ENCODE data around the gene EXPH5. TPM values are rescaled to one million over a fixed set of nuclear protein-coding genes. Genes with fewer than 3 reads are reported as not detected.
A peak's percentile ranks its signal among the peaks of the same experiment; 100 is the strongest.

The EXPH5 gene
- total RNA-seq, 1 donor from 2014 or later = 0.52 TPM

DNA sequence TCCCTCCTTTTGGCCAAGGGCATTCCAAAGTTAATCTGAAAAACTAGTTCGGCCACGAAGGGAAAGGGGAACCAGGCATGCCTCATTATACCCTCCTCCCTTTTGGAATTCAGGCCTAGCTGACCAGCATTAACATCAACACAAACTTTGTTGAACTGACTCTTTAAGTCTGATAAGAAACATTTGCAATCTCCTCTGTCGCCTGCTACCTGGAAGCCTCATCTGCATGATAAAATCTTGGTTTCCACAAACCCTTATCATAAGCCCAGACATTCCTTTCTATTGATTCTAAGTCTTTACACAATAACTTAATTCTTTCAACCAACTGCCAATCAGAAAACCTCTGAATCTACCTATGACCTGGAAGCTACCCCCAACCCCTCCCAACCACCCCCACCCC is 106.7 kb downstream of the EXPH5 start:
- Histone ChIP-seq H3K36me3 (ENCODE audit: control insufficient read depth in 3 of 3, insufficient read depth in 3 of 3, low read length in 3 of 3) (peaks cover 8 to 37% (median 22%) of the 10 kb centered on the region in 3 donors), H3K4me1 (ENCODE audit: control insufficient read depth in 3 of 3, insufficient read depth in 3 of 3, low read length in 3 of 3) (no peaks in the 10 kb centered on the region), H3K9ac (ENCODE audit: low read depth in 1 of 3, low read length in 3 of 3) (no peak overlapping the region), H3K27ac (ENCODE audit: low read depth, low read length) (no peak overlapping the region), H3K27me3 (ENCODE audit: control insufficient read depth in 3 of 3, insufficient read depth in 3 of 3, low read length in 3 of 3) (no peaks in the 10 kb centered on the region), H3K9me3 (ENCODE audit: control insufficient read depth in 3 of 3, low read length in 3 of 3) (no peaks in the 10 kb centered on the region), H3K4me3 (ENCODE audit: low read length in 3 of 3) (no peak overlapping the region)

DNA sequence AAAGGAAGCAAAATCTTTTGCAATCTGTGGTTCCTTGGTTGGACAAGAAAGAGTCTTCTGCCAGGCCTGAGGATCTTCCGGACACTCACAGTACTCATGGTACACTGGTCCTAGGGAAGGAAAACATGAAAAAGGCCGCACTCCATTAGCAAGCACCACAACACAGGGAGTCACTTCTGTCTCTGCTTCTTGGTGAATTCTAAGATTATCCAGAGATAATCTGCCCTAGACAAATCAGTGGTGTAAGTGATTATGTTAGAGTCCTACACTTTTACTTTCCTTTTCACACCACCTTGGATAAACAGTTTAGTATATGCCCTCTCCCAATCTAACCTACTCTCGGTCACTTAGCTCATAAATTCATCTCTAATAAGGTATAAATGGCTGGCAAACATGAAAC is 107.2 kb downstream of the EXPH5 start:
- Histone ChIP-seq H3K4me1 (ENCODE audit: control insufficient read depth in 3 of 3, insufficient read depth in 3 of 3, low read length in 3 of 3) (no peaks in the 10 kb centered on the region), H3K27me3 (ENCODE audit: control insufficient read depth in 3 of 3, insufficient read depth in 3 of 3, low read length in 3 of 3) (no peaks in the 10 kb centered on the region), H3K4me3 (ENCODE audit: low read length in 3 of 3) (no peak overlapping the region), H3K9ac (ENCODE audit: low read depth in 1 of 3, low read length in 3 of 3) (no peak overlapping the region), H3K27ac (ENCODE audit: low read depth, low read length) (no peak overlapping the region), H3K36me3 (ENCODE audit: control insufficient read depth in 3 of 3, insufficient read depth in 3 of 3, low read length in 3 of 3) (peaks cover 8 to 41% (median 25%) of the 10 kb centered on the region in 3 donors), H3K9me3 (ENCODE audit: control insufficient read depth in 3 of 3, low read length in 3 of 3) (no peaks in the 10 kb centered on the region)

DNA sequence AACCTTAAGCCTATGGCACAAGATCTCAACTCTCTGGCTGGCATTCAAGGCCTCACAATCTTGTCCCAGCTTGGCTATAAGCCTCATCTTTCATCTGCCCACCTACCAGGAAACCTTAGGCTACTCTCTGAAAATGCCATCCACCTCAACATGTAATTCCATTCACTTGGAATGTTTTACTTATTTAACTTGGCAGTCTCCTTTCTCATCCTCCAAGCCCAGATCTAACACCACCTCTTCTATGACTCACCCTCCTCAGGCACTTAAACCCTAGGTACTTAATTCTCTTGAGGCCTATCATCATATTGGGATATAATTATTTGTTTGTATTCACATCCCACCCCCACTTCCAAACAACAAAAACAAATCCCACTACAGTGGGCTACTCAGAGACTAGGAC is 110.4 kb downstream of the EXPH5 start:
- Histone ChIP-seq H3K36me3 (ENCODE audit: control insufficient read depth in 3 of 3, insufficient read depth in 3 of 3, low read length in 3 of 3) (peaks cover 4 to 37% (median 37%) of the 10 kb centered on the region in 3 donors), H3K27me3 (ENCODE audit: control insufficient read depth in 3 of 3, insufficient read depth in 3 of 3, low read length in 3 of 3) (no peaks in the 10 kb centered on the region), H3K4me3 (ENCODE audit: low read length in 3 of 3) (no peak overlapping the region)

DNA sequence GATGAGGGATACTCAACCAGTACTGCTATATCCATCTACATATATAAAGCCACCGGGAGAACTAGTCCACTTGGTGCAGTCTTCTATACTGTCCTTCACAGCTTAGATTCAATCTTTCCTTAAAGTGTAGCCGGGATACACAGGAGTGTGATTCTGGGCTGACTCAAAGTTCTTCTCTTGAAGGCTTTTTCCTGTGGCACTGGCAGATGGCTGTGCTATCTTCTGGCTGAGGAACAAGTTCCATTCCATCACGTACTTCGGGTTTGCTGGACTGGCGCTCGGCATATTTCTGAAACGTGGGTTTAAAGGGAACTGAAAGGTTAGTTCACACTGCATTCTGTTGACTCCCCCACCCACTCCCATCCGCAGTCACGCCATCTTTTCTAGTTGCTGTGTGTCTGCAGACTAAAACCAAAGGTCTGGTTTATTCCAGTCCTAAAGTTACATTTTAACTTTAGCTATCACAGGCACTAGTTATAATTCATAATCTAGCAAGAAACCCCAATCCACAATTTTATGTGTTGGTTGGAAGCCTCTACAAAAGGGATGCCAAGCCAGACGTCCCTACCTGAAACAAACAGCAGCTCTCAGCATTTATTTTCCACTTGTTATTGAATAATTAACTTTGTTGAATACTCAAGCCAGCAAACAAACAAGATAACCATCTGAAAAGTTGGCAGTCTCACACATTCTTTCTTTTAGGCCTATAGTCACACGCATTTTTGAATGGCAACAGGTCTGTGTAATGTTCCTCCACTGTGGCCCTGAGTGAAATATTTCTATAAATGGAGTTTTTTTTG is 118.7 kb downstream of the EXPH5 start:
- Histone ChIP-seq H3K4me1 (ENCODE audit: control insufficient read depth in 3 of 3, insufficient read depth in 3 of 3, low read length in 3 of 3) (no peaks in the 10 kb centered on the region), H3K27ac (ENCODE audit: low read depth, low read length) (no peak overlapping the region), H3K9me3 (ENCODE audit: control insufficient read depth in 3 of 3, low read length in 3 of 3) (no peaks in the 10 kb centered on the region), H3K36me3 (ENCODE audit: control insufficient read depth in 3 of 3, insufficient read depth in 3 of 3, low read length in 3 of 3) (peaks cover 9 to 30% (median 21%) of the 10 kb centered on the region in 3 donors), H3K9ac (ENCODE audit: low read depth in 1 of 3, low read length in 3 of 3) (no peak overlapping the region), H3K4me3 (ENCODE audit: low read length in 3 of 3) (no peak overlapping the region), H3K27me3 (ENCODE audit: control insufficient read depth in 3 of 3, insufficient read depth in 3 of 3, low read length in 3 of 3) (no peaks in the 10 kb centered on the region)

More for the DNA sequence above, 110.4 kb downstream of the EXPH5 start:
- H3K4me1 ChIP-seq (ENCODE audit: control insufficient read depth in 3 of 3, insufficient read depth in 3 of 3, low read length in 3 of 3) = no peaks in the 10 kb centered on the region
- H3K9ac ChIP-seq (ENCODE audit: low read depth in 1 of 3, low read length in 3 of 3) = no peak overlapping the region
- no peak overlapping the region for H3K27ac ChIP-seq (ENCODE audit: low read depth, low read length)
- no peaks in the 10 kb centered on the region for H3K9me3 ChIP-seq (ENCODE audit: control insufficient read depth in 3 of 3, low read length in 3 of 3)

DNA sequence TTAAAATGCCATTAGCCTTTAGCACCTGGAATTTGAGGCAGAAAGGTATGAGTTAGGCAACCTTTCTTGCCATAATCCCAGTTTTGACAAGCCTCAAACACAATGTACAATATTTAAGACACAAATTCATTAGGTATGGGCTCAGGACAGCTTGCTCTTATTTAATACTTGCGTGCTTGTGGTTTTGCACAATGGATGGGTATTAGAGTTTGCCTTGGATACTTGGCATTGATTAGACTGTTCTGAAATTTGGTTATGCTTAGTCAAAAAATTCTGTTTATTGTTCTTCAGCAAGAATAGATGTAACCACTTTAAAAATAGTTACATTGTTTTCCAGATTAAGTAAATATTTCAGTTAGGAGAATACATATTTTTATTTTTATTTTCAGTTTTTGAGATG is 120.9 kb downstream of the EXPH5 start:
- Histone ChIP-seq H3K9ac (ENCODE audit: low read depth in 1 of 3, low read length in 3 of 3) (no peak overlapping the region), H3K27me3 (ENCODE audit: control insufficient read depth in 3 of 3, insufficient read depth in 3 of 3, low read length in 3 of 3) (no peaks in the 10 kb centered on the region), H3K9me3 (ENCODE audit: control insufficient read depth in 3 of 3, low read length in 3 of 3) (no peaks in the 10 kb centered on the region), H3K4me1 (ENCODE audit: control insufficient read depth in 3 of 3, insufficient read depth in 3 of 3, low read length in 3 of 3) (no peaks in the 10 kb centered on the region), H3K36me3 (ENCODE audit: control insufficient read depth in 3 of 3, insufficient read depth in 3 of 3, low read length in 3 of 3) (peaks cover 9 to 24% (median 21%) of the 10 kb centered on the region in 3 donors), H3K27ac (ENCODE audit: low read depth, low read length) (no peak overlapping the region), H3K4me3 (ENCODE audit: low read length in 3 of 3) (no peak overlapping the region)

DNA sequence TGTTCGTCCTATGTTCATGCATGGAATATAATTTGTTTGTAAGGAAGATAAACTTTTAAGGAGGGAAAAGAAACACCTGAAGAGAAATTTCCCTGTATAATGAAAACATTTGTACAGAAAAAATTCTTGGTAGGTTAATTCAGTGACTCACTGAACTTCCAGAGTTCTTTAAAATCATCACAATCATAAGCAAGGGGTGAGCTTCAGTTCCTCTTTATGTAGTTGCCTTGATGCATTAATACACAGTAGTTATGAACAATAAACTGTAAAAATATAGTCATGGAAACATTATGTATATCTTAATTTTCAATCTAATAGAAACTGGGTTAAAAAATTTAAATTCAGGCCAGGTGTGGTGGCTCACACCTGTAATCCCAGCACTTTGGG is 125.1 kb downstream of the EXPH5 start:
- no peaks in the 10 kb centered on the region for H3K27me3 ChIP-seq (ENCODE audit: control insufficient read depth in 3 of 3, insufficient read depth in 3 of 3, low read length in 3 of 3)
- H3K27ac ChIP-seq (ENCODE audit: low read depth, low read length) = no peak overlapping the region
- H3K9ac ChIP-seq (ENCODE audit: low read depth in 1 of 3, low read length in 3 of 3) = no peak overlapping the region
- H3K36me3 ChIP-seq (ENCODE audit: control insufficient read depth in 3 of 3, insufficient read depth in 3 of 3, low read length in 3 of 3) = no peaks in the 10 kb centered on the region
- H3K4me3 ChIP-seq (ENCODE audit: low read length in 3 of 3) = no peak overlapping the region
- H3K4me1 ChIP-seq (ENCODE audit: control insufficient read depth in 3 of 3, insufficient read depth in 3 of 3, low read length in 3 of 3) = peaks cover 0 to 6% (median 2%) of the 10 kb centered on the region in 3 donors
- no peaks in the 10 kb centered on the region for H3K9me3 ChIP-seq (ENCODE audit: control insufficient read depth in 3 of 3, low read length in 3 of 3)

DNA sequence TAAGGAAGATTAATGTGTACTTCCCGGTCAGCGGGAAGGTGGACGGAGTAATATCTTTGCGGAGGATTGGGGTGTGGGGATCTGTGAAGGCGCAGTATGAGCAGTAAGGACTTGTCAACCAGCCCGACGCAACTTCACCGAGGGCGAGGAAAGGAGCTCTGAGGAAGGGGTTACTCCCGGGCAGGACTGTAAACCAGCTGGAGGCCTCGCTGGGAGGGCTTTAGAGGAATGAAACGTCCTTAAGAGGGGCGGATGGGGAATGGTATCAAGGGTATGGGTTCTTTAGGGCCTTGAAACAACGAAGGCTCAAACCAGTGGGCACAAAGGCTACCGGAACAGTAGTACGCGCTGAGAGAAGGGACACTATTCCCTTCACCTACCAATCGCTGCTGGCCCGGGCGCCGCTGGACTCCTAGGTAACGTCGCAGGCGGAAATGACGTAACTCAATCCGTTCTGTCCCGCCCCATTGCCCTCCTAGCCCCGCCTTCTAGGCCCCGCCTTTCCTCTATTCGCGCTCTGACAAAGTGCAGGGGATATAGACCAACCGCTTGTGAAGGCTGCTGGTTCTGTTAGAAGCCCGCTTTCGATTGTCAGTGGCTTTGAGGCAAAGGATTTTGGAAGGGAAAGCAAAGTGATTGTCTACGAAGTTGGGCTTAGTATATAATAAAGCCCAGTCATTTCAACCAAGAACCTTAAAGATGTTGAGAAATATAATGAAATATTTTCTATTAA is 126.3 kb downstream of the EXPH5 start, which contains the start of gene C11orf65:
TSS of gene C11orf65 (minus strand) at position 439 of the 733 bp plus-strand sequence. CDS start 5,970 bp downstream, outside the sequence.
- H3K36me3 ChIP-seq (ENCODE audit: control insufficient read depth in 3 of 3, insufficient read depth in 3 of 3, low read length in 3 of 3) = no peaks in the 10 kb centered on the region
- peak within 1 kb of the TSS; percentile 96 to 100 (median 96) for H3K9ac ChIP-seq (ENCODE audit: low read depth in 1 of 3, low read length in 3 of 3)
- H3K27ac ChIP-seq (ENCODE audit: low read depth, low read length) = peak within 1 kb of the TSS; percentile 99
- H3K9me3 ChIP-seq (ENCODE audit: control insufficient read depth in 3 of 3, low read length in 3 of 3) = no peaks in the 10 kb centered on the region
- peaks cover 0 to 6% (median 2%) of the 10 kb centered on the region in 3 donors for H3K4me1 ChIP-seq (ENCODE audit: control insufficient read depth in 3 of 3, insufficient read depth in 3 of 3, low read length in 3 of 3)
- peak within 1 kb of the TSS; percentile 85 to 100 (median 98) for H3K4me3 ChIP-seq (ENCODE audit: low read length in 3 of 3)
- no peaks in the 10 kb centered on the region for H3K27me3 ChIP-seq (ENCODE audit: control insufficient read depth in 3 of 3, insufficient read depth in 3 of 3, low read length in 3 of 3)

DNA sequence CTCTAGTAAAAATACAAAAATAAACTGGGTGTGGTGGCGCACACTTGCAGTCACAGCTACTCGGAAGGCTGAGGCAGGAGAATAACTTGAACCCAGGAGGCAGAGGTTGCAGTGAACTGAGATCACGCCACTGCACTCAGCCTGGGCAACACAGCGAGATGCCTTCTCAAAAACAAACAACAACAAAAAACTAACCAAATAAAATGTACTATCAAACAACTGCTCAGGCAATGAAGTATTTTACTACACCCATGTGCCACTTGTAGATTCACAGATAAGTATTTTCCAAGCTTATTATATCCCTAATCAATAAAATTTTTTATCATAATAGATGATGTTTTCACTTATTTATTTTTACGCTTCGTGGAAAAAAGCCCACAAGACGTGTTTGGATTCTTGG is 127.2 kb downstream of the EXPH5 start:
- H3K27ac ChIP-seq (ENCODE audit: low read depth, low read length) = peak overlapping the region; percentile 99

More for the DNA sequence above, 127.2 kb downstream of the EXPH5 start:
- no peaks in the 10 kb centered on the region for H3K27me3 ChIP-seq (ENCODE audit: control insufficient read depth in 3 of 3, insufficient read depth in 3 of 3, low read length in 3 of 3)
- peak overlapping the region; percentile 85 to 100 (median 98) for H3K4me3 ChIP-seq (ENCODE audit: low read length in 3 of 3)
- H3K4me1 ChIP-seq (ENCODE audit: control insufficient read depth in 3 of 3, insufficient read depth in 3 of 3, low read length in 3 of 3) = peaks cover 0 to 6% (median 2%) of the 10 kb centered on the region in 3 donors
- no peaks in the 10 kb centered on the region for H3K36me3 ChIP-seq (ENCODE audit: control insufficient read depth in 3 of 3, insufficient read depth in 3 of 3, low read length in 3 of 3)
- H3K9me3 ChIP-seq (ENCODE audit: control insufficient read depth in 3 of 3, low read length in 3 of 3) = no peaks in the 10 kb centered on the region
- peak overlapping the region; percentile 96 to 100 (median 96) for H3K9ac ChIP-seq (ENCODE audit: low read depth in 1 of 3, low read length in 3 of 3)
